GM21447 (cell line): ENCODE data around the gene SAMD14.

Experiments used
- ATAC-seq: cut with Tn5 transposase; IDR thresholded peaks from one replicate; pipeline ENCODE4 v1.9.1; 2021; ENCODE audit not compliant: unreplicated experiment

SAMD14 gene

GRCh38 chr17:50148226-50149090 lies 18.5 kb upstream of the SAMD14 start:
- peak; percentile 46 for ATAC-seq

- no peak for ATAC-seq
Measured at GRCh38 chr17:50147841-50148225, 17.9 kb upstream of the SAMD14 start.

- no peak for ATAC-seq
Measured at GRCh38 chr17:50146927-50147665, 17.1 kb upstream of the SAMD14 start.

GRCh38 chr17:50146230-50146926 lies 16.4 kb upstream of the SAMD14 start:
- no peak for ATAC-seq

GRCh38 chr17:50145532-50146229 lies 15.7 kb upstream of the SAMD14 start:
- ATAC-seq, result no peak

- no peak for ATAC-seq
Measured at GRCh38 chr17:50144845-50145531, 15.0 kb upstream of the SAMD14 start.

GRCh38 chr17:50144355-50144754 lies 14.4 kb upstream of the SAMD14 start:
- no peak for ATAC-seq

GRCh38 chr17:50143461-50144176 lies 13.7 kb upstream of the SAMD14 start:
- no peak for ATAC-seq

GRCh38 chr17:50141745-50142110 lies 11.8 kb upstream of the SAMD14 start:
- no peak for ATAC-seq

GRCh38 chr17:50141026-50141744 lies 11.2 kb upstream of the SAMD14 start:
- no peak for ATAC-seq

- ATAC-seq, result no peak
Measured at GRCh38 chr17:50139950-50140885, 10.3 kb upstream of the SAMD14 start.

GRCh38 chr17:50139185-50139783 lies 9.3 kb upstream of the SAMD14 start:
- ATAC-seq, result no peak

GRCh38 chr17:50137042-50137441 lies 7.1 kb upstream of the SAMD14 start:
- no peak for ATAC-seq

- no peak for ATAC-seq
Measured at GRCh38 chr17:50136096-50136687, 6.2 kb upstream of the SAMD14 start.

GRCh38 chr17:50135316-50136095 lies 5.5 kb upstream of the SAMD14 start:
- ATAC-seq, result no peak
